Keratinocyte (primary cell): ENCODE data around the gene TGFBR1. TPM values are rescaled to one million over a fixed set of nuclear protein-coding genes. Genes with fewer than 3 reads are reported as not detected.

Experiments used
- DNase-seq: peaks from one replicate; pipeline ENCODE4 v3.0.0-alpha.2; 2011; ENCODE audit warnings: low read depth, missing footprints, low spot score
- FAIRE-seq: peaks from 2 replicates; lab custom pipeline; 2011; peaks lifted over from hg19 to GRCh38; lab: Jason Lieb, UNC
- H2AFZ ChIP-seq: 2 replicates; pipeline ENCODE4 v1.6.0; 2012; ENCODE audit warnings: low read length, control low read depth, inconsistent platforms; ENCODE audit not compliant: control insufficient read depth
- H3K27ac ChIP-seq: 2 replicates; pipeline ENCODE4 v1.5.1; 2011; ENCODE audit warnings: low read length; ENCODE audit not compliant: control insufficient read depth, insufficient read depth
- H3K27me3 ChIP-seq: 3 replicates; pipeline ENCODE4 v1.6.0; 2011; ENCODE audit warnings: low read length; ENCODE audit not compliant: control insufficient read depth, insufficient read depth; ENCODE audit errors: extremely low read depth
- H3K36me3 ChIP-seq, 2 experiments: 2 replicates in 1 of 2; 3 replicates in 1 of 2; pipeline ENCODE4 v1.5.1; 2011; ENCODE audit warnings: low read length in 2 of 2, mild to moderate bottlenecking in 1 of 2; ENCODE audit not compliant: control insufficient read depth in 2 of 2, insufficient read depth in 2 of 2; ENCODE audit errors: extremely low read depth in 1 of 2
- H3K4me1 ChIP-seq: 3 replicates; pipeline ENCODE4 v1.5.1; 2011; ENCODE audit warnings: low read length; ENCODE audit not compliant: control insufficient read depth, insufficient read depth; ENCODE audit errors: extremely low read depth
- H3K4me2 ChIP-seq: 3 replicates; pipeline ENCODE4 v1.6.0; 2011; ENCODE audit warnings: low read depth, low read length; ENCODE audit not compliant: control insufficient read depth, insufficient read depth; ENCODE audit errors: extremely low read depth
- H3K4me3 ChIP-seq, 3 experiments: fragments of 200-600 bp in 1 of 3; sonication (generic) in 1 of 3; 2 replicates in 2 of 3; 3 replicates in 1 of 3; pipeline ENCODE4 v1.5.1; 2011 to 2016; ENCODE audit warnings: low read length in 3 of 3, mild to moderate bottlenecking in 3 of 3, control low read depth in 2 of 3, inconsistent platforms in 1 of 3, low read depth in 1 of 3, mixed read lengths in 1 of 3, mixed run types in 1 of 3, moderate library complexity in 1 of 3; ENCODE audit not compliant: control insufficient read depth in 2 of 3, insufficient read depth in 2 of 3; ENCODE audit errors: extremely low read depth in 1 of 3
- H3K79me2 ChIP-seq: 2 replicates; pipeline ENCODE4 v1.6.0; 2012; ENCODE audit warnings: low read length; ENCODE audit not compliant: control insufficient read depth, insufficient read depth
- H3K9ac ChIP-seq: 3 replicates; pipeline ENCODE4 v1.6.0; 2011; ENCODE audit warnings: low read length; ENCODE audit not compliant: control insufficient read depth, insufficient read depth; ENCODE audit errors: extremely low read depth
- H3K9me1 ChIP-seq: 3 replicates; pipeline ENCODE4 v1.6.0; 2011; ENCODE audit warnings: low read length; ENCODE audit not compliant: control insufficient read depth, insufficient read depth; ENCODE audit errors: extremely low read depth
- H3K9me3 ChIP-seq: 2 replicates; pipeline ENCODE4 v1.5.1; 2012; ENCODE audit warnings: low read depth, low read length; ENCODE audit not compliant: control insufficient read depth
- H4K20me1 ChIP-seq: 3 replicates; pipeline ENCODE4 v1.6.0; 2011; ENCODE audit warnings: low read length; ENCODE audit not compliant: control insufficient read depth, insufficient read depth; ENCODE audit errors: extremely low read depth
- EZH2 ChIP-seq: IDR thresholded peaks from one replicate; pipeline ENCODE4 v1.6.1; 2012; ENCODE audit warnings: inconsistent platforms, mild to moderate bottlenecking, low read length, moderate library complexity
- dilution Hi-C: fragments of 300-500 bp; cut with MboI; formaldehyde crosslinking; loops from one replicate; pipeline ENCODE4 v1.7.0; 2020; ENCODE audit warnings: low sequenced_read_pairs; ENCODE audit not compliant: extremely low pct_ligation_motif_present
- polyA plus RNA-seq, 5 experiments: library from polyadenylated mRNA; depleted of rRNA in 3 of 5; stranded (reverse) in 3 of 5; stranded (forward) in 1 of 5; unstranded in 1 of 5; fragments of >200 nt; gene quantifications; 1 replicate in 1 of 5; 2 replicates in 3 of 5; 3 replicates in 1 of 5; pipeline versions ENCODE4 v1.2.1 to v1.2.3, GENCODE V29; 2011 to 2012; ENCODE audit warnings: missing spikeins in 2 of 5, low read depth in 1 of 5, low replicate concordance in 1 of 5
- TF ChIP-seq, protein P1 (sequence below), 3 experiments: IDR thresholded peaks in 1 of 3; conservative IDR thresholded peaks in 1 of 3; optimal IDR thresholded peaks in 1 of 3; 2 replicates in 2 of 3; 3 replicates in 1 of 3; pipeline versions ENCODE3 to v1.5.1; 2011; ENCODE audit warnings: low read length in 3 of 3, mild to moderate bottlenecking in 3 of 3, moderate library complexity in 2 of 3, control low read depth in 1 of 3, inconsistent platforms in 1 of 3; ENCODE audit not compliant: insufficient read depth in 2 of 3; ENCODE audit errors: extremely low read depth in 1 of 3

TGFBR1 gene
- polyA plus RNA-seq, 1 donor (not counting 4 experiments of a cell fraction or from before 2014, with no cell fraction given): 55.0 TPM

DNA sequence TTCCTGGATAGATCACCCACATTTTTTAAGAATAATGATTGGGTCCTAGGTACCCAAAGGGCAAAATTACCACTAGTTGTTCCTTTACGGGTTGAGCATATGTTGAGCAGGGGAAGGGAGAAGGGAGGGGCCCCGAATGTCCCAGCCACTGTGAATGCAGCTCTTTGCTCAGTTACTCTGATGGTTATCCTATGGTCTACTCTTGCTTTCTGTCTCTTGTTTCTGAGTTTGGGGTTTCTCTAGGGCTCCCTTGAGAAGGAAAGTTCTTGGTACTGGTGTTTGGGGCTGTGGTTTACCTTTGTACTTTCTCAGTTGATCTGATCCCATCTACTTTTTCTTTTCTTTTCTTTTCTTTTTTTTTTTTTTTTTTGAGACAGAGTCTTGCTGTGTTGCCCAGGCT is 61.2 kb downstream of the TGFBR1 start:
- Histone ChIP-seq H4K20me1 (no peaks in the 10 kb centered on the region), H3K27ac (no peak overlapping the region), H3K9me3 (no peaks in the 10 kb centered on the region), H3K27me3 (peaks cover 15% of the 10 kb centered on the region), H3K9me1 (no peaks in the 10 kb centered on the region), H3K79me2 (no peaks in the 10 kb centered on the region), H3K4me3 (no peak overlapping the region), H3K4me2 (no peak overlapping the region), H3K4me1 (no peaks in the 10 kb centered on the region), H3K36me3 (no peaks in the 10 kb centered on the region), H2AFZ (no peak overlapping the region), H3K9ac (no peak overlapping the region)
- no peak for DNase-seq
- TF ChIP-seq EZH2: no peak
- TF ChIP-seq, protein P1, sequence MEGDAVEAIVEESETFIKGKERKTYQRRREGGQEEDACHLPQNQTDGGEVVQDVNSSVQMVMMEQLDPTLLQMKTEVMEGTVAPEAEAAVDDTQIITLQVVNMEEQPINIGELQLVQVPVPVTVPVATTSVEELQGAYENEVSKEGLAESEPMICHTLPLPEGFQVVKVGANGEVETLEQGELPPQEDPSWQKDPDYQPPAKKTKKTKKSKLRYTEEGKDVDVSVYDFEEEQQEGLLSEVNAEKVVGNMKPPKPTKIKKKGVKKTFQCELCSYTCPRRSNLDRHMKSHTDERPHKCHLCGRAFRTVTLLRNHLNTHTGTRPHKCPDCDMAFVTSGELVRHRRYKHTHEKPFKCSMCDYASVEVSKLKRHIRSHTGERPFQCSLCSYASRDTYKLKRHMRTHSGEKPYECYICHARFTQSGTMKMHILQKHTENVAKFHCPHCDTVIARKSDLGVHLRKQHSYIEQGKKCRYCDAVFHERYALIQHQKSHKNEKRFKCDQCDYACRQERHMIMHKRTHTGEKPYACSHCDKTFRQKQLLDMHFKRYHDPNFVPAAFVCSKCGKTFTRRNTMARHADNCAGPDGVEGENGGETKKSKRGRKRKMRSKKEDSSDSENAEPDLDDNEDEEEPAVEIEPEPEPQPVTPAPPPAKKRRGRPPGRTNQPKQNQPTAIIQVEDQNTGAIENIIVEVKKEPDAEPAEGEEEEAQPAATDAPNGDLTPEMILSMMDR (optimal IDR thresholded peaks at IDR 0.05 in 1 of 3, IDR thresholded peaks at IDR 0.05 in 1 of 3, conservative IDR thresholded peaks at IDR 0.05 in 1 of 3; ENCODE audit: extremely low read depth in 1 of 3, insufficient read depth in 2 of 3, low read length in 3 of 3): no peak
- dilution Hi-C loops: no loop called here
- FAIRE-seq: no peak

DNA sequence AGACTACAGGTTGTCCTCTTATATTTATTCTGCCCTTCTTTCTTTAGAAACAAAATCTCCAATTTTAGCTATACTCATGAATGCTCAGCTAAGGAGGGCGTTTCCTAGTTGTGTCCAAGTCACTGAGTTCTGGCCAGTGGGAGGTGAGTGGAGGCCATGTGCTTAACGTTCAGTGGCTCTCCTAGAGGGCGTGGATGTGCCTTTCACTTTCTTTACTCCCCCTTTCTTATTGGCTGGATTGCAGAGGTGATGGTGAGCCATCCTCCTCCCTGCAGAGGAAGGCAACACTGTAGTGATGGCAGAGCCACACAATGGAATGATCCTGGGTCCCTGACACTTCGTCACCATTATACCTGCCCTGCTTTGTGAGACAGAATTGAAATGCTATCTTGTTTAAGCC is 62.2 kb downstream of the TGFBR1 start:
- DNase-seq: no peak

More for the DNA sequence above, 62.2 kb downstream of the TGFBR1 start:
- no peak for FAIRE-seq
- Histone ChIP-seq H3K36me3 (no peaks in the 10 kb centered on the region), H3K79me2 (no peaks in the 10 kb centered on the region), H3K4me1 (no peaks in the 10 kb centered on the region), H3K4me2 (no peak overlapping the region), H3K9me1 (no peaks in the 10 kb centered on the region), H2AFZ (no peak overlapping the region), H3K27me3 (peaks cover 16% of the 10 kb centered on the region), H3K4me3 (no peak overlapping the region), H3K9me3 (no peaks in the 10 kb centered on the region), H4K20me1 (no peaks in the 10 kb centered on the region), H3K27ac (no peak overlapping the region), H3K9ac (no peak overlapping the region)
- dilution Hi-C loops: no loop called here
- TF ChIP-seq EZH2: no peak
- TF ChIP-seq, protein P1 (optimal IDR thresholded peaks at IDR 0.05 in 1 of 3, IDR thresholded peaks at IDR 0.05 in 1 of 3, conservative IDR thresholded peaks at IDR 0.05 in 1 of 3; ENCODE audit: extremely low read depth in 1 of 3, insufficient read depth in 2 of 3, low read length in 3 of 3): no peak
